MG63 (cell line): Measurements from ENCODE around the gene EFHC1. TPM values are rescaled to one million over a fixed set of nuclear protein-coding genes. Genes with fewer than 3 reads are reported as not detected.
"Not testable (repeated sequence)": the region's sequence is repeated elsewhere in the genome, so short reads cannot be mapped to it uniquely, and the experiment has no call there.

Experiments used
- DNase-seq: peaks from one replicate; pipeline ENCODE4 v3.0.0-alpha.2; 2020
- H3K27me3 ChIP-seq: fragments of 250-450 bp; sonication (Bioruptor Pico); 2 replicates; pipeline ENCODE4 v1.5.1; 2020; ENCODE audit warnings: mild to moderate bottlenecking, moderate library complexity
- H3K36me3 ChIP-seq: fragments of 250-450 bp; sonication (Bioruptor Pico); 2 replicates; pipeline ENCODE4 v1.5.1; 2020; ENCODE audit warnings: mild to moderate bottlenecking, moderate library complexity
- H3K4me3 ChIP-seq: fragments of 250-450 bp; sonication (Bioruptor Pico); 2 replicates; pipeline ENCODE4 v1.5.1; 2020; ENCODE audit warnings: mild to moderate bottlenecking, moderate library complexity
- H3K9me3 ChIP-seq: fragments of 250-450 bp; sonication (Bioruptor Pico); 2 replicates; pipeline ENCODE4 v1.5.1; 2020; ENCODE audit warnings: mild to moderate bottlenecking, moderate library complexity
- total RNA-seq: library from RNA; depleted of rRNA; stranded (reverse); fragments of >200 nt; shearing (Covaris generic); gene quantifications from 2 replicates; pipeline ENCODE4 v1.2.3, GENCODE V29; 2014; ENCODE audit warnings: low replicate concordance; rRNA removed

EFHC1 gene
- 54.0 and 78.4 TPM in 2 replicates for total RNA-seq

GRCh38 chr6:52419809-52420667 is at the start of gene EFHC1:
TSS of gene EFHC1 (plus strand) at chr6:52420342. CDS start at chr6:52420411, 69 bp downstream.
- no peaks in the 10 kb centered on the region for H3K9me3 ChIP-seq
- no peaks in the 10 kb centered on the region for H3K27me3 ChIP-seq
- H3K4me3 ChIP-seq = peak within 1 kb of the TSS; percentile 73
- DNase-seq = peak; percentile 100
- peaks cover 4% of the 10 kb centered on the region for H3K36me3 ChIP-seq

GRCh38 chr6:52371656-52372191 is 48.4 kb upstream of the EFHC1 start:
- Histone ChIP-seq H3K9me3 (peaks cover 5% of the 10 kb centered on the region; the same call in 1 of the 2 replicates), H3K4me3 (no peak overlapping the region), H3K36me3 (no peaks in the 10 kb centered on the region), H3K27me3 (no peaks in the 10 kb centered on the region)
- no peak for DNase-seq

GRCh38 chr6:52373151-52373690 is 46.9 kb upstream of the EFHC1 start:
- Histone ChIP-seq H3K4me3 (no peak overlapping the region), H3K36me3 (no peaks in the 10 kb centered on the region), H3K27me3 (no peaks in the 10 kb centered on the region), H3K9me3 (peaks cover 5% of the 10 kb centered on the region; the same call in 1 of the 2 replicates)
- DNase-seq = no peak

GRCh38 chr6:52374247-52374646 is 45.9 kb upstream of the EFHC1 start:
- no peaks in the 10 kb centered on the region for H3K27me3 ChIP-seq
- no peaks in the 10 kb centered on the region for H3K36me3 ChIP-seq
- peaks cover 5% of the 10 kb centered on the region; the same call in 1 of the 2 replicates for H3K9me3 ChIP-seq
- H3K4me3 ChIP-seq = no peak overlapping the region
- no peak for DNase-seq

- H3K27me3 ChIP-seq = no peaks in the 10 kb centered on the region
- no peak overlapping the region for H3K4me3 ChIP-seq
- H3K9me3 ChIP-seq = peaks cover 5% of the 10 kb centered on the region; the same call in 1 of the 2 replicates
- no peak for DNase-seq
- no peaks in the 10 kb centered on the region for H3K36me3 ChIP-seq
Measured at GRCh38 chr6:52375780-52376556, 44.2 kb upstream of the EFHC1 start.

- Histone ChIP-seq H3K9me3 (peaks cover 5% of the 10 kb centered on the region; the same call in 1 of the 2 replicates), H3K36me3 (no peaks in the 10 kb centered on the region), H3K27me3 (no peaks in the 10 kb centered on the region), H3K4me3 (no peak overlapping the region)
- no peak for DNase-seq
Measured at GRCh38 chr6:52376763-52377162, 43.4 kb upstream of the EFHC1 start.

GRCh38 chr6:52377538-52378221 is 42.5 kb upstream of the EFHC1 start:
- no peak for DNase-seq
- Histone ChIP-seq H3K36me3 (no peaks in the 10 kb centered on the region), H3K4me3 (no peak overlapping the region), H3K27me3 (no peaks in the 10 kb centered on the region), H3K9me3 (peaks cover 5% of the 10 kb centered on the region; the same call in 1 of the 2 replicates)

GRCh38 chr6:52381249-52381648 is 38.9 kb upstream of the EFHC1 start:
- no peak overlapping the region for H3K4me3 ChIP-seq
- DNase-seq = no peak
- H3K27me3 ChIP-seq = no peaks in the 10 kb centered on the region
- H3K36me3 ChIP-seq = no peaks in the 10 kb centered on the region
- no peaks in the 10 kb centered on the region for H3K9me3 ChIP-seq

- Histone ChIP-seq H3K36me3 (no peaks in the 10 kb centered on the region), H3K9me3 (peaks cover 3% of the 10 kb centered on the region), H3K27me3 (no peaks in the 10 kb centered on the region), H3K4me3 (no peak overlapping the region)
- no peak for DNase-seq
Measured at GRCh38 chr6:52384145-52384766, 35.9 kb upstream of the EFHC1 start.

- Histone ChIP-seq H3K27me3 (no peaks in the 10 kb centered on the region), H3K36me3 (no peaks in the 10 kb centered on the region), H3K4me3 (no peak overlapping the region), H3K9me3 (peaks cover 3% of the 10 kb centered on the region)
- DNase-seq = no peak
Measured at GRCh38 chr6:52385074-52385473, 35.1 kb upstream of the EFHC1 start.

GRCh38 chr6:52388119-52388518 is 32.0 kb upstream of the EFHC1 start:
- H3K4me3 ChIP-seq, H3K27me3 ChIP-seq, DNase-seq, H3K36me3 ChIP-seq, H3K9me3 ChIP-seq: not testable (repeated sequence)

- Histone ChIP-seq H3K36me3 (no peaks in the 10 kb centered on the region), H3K9me3 (peaks cover 3% of the 10 kb centered on the region), H3K27me3 (no peaks in the 10 kb centered on the region), H3K4me3 (no peak overlapping the region)
- no peak for DNase-seq
Measured at GRCh38 chr6:52388790-52389189, 31.4 kb upstream of the EFHC1 start.

- no peak overlapping the region for H3K4me3 ChIP-seq
- H3K9me3 ChIP-seq = peaks cover 3% of the 10 kb centered on the region
- H3K27me3 ChIP-seq = no peaks in the 10 kb centered on the region
- no peak for DNase-seq
- H3K36me3 ChIP-seq = no peaks in the 10 kb centered on the region
Measured at GRCh38 chr6:52389264-52389625, 30.9 kb upstream of the EFHC1 start.

GRCh38 chr6:52389626-52390360 is 30.3 kb upstream of the EFHC1 start:
- no peak overlapping the region for H3K4me3 ChIP-seq
- H3K9me3 ChIP-seq = peaks cover 3% of the 10 kb centered on the region
- H3K36me3 ChIP-seq = no peaks in the 10 kb centered on the region
- peak; percentile 92 for DNase-seq
- no peaks in the 10 kb centered on the region for H3K27me3 ChIP-seq

GRCh38 chr6:52390361-52390727 is 29.8 kb upstream of the EFHC1 start:
- Histone ChIP-seq H3K4me3 (no peak overlapping the region), H3K36me3 (no peaks in the 10 kb centered on the region), H3K9me3 (peaks cover 3% of the 10 kb centered on the region), H3K27me3 (no peaks in the 10 kb centered on the region)
- peak; percentile 65 for DNase-seq
